ENCODE data around the gene ZNF142.

- TF ChIP-seq POLR2AphosphoS5 (IDR thresholded peaks at IDR 0.05), result no peak
- TF ChIP-seq, protein P1, sequence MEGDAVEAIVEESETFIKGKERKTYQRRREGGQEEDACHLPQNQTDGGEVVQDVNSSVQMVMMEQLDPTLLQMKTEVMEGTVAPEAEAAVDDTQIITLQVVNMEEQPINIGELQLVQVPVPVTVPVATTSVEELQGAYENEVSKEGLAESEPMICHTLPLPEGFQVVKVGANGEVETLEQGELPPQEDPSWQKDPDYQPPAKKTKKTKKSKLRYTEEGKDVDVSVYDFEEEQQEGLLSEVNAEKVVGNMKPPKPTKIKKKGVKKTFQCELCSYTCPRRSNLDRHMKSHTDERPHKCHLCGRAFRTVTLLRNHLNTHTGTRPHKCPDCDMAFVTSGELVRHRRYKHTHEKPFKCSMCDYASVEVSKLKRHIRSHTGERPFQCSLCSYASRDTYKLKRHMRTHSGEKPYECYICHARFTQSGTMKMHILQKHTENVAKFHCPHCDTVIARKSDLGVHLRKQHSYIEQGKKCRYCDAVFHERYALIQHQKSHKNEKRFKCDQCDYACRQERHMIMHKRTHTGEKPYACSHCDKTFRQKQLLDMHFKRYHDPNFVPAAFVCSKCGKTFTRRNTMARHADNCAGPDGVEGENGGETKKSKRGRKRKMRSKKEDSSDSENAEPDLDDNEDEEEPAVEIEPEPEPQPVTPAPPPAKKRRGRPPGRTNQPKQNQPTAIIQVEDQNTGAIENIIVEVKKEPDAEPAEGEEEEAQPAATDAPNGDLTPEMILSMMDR (IDR thresholded peaks at IDR 0.05), result no peak
These were observed 41.1 kb downstream of the ZNF142 start for GRCh38 chr2:218618102-218618860.
